DOHH2 (cell line): Measurements from ENCODE around the gene RSBN1L.

Experiments used
- EZH2phosphoT487 ChIP-seq: fragments of 200-600 bp; sonication (generic); IDR thresholded peaks from 2 replicates; pipeline ENCODE4 v1.6.1; 2017; ENCODE audit warnings: borderline replicate concordance, mild to moderate bottlenecking, antibody characterized with exemption, low read length, moderate library complexity, mixed read lengths
- TF ChIP-seq, protein P1 (sequence below): fragments of 200-600 bp; sonication (generic); IDR thresholded peaks from one replicate; pipeline ENCODE4 v1.5.1; 2014; ENCODE audit warnings: antibody characterized with exemption, mild to moderate bottlenecking, low read depth, low read length; ENCODE audit not compliant: poor library complexity, severe bottlenecking

GRCh38 chr7:77800730-77801129 is 104.5 kb downstream of the RSBN1L start:
- TF ChIP-seq, protein P1, sequence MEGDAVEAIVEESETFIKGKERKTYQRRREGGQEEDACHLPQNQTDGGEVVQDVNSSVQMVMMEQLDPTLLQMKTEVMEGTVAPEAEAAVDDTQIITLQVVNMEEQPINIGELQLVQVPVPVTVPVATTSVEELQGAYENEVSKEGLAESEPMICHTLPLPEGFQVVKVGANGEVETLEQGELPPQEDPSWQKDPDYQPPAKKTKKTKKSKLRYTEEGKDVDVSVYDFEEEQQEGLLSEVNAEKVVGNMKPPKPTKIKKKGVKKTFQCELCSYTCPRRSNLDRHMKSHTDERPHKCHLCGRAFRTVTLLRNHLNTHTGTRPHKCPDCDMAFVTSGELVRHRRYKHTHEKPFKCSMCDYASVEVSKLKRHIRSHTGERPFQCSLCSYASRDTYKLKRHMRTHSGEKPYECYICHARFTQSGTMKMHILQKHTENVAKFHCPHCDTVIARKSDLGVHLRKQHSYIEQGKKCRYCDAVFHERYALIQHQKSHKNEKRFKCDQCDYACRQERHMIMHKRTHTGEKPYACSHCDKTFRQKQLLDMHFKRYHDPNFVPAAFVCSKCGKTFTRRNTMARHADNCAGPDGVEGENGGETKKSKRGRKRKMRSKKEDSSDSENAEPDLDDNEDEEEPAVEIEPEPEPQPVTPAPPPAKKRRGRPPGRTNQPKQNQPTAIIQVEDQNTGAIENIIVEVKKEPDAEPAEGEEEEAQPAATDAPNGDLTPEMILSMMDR, result no peak
- TF ChIP-seq EZH2phosphoT487, result no peak
